ACC112 (cell line): ENCODE measurements around the gene POLR2F.

Source experiments
- H2AFZ ChIP-seq: fragments of 200-600 bp; sonication (generic); one replicate; pipeline ENCODE4 v1.6.0; 2017; ENCODE audit warnings: antibody characterized with exemption, low read length; ENCODE audit not compliant: unreplicated experiment
- H3K27ac ChIP-seq: fragments of 200-600 bp; sonication (generic); 2 replicates; pipeline ENCODE4 v1.5.1; 2014; ENCODE audit warnings: low read depth, mild to moderate bottlenecking, antibody characterized with exemption, low read length, moderate library complexity
- H3K27me3 ChIP-seq: fragments of 200-600 bp; sonication (generic); 2 replicates; pipeline ENCODE4 v1.6.1; 2014; ENCODE audit warnings: mild to moderate bottlenecking, antibody characterized with exemption, low read length, moderate library complexity, mixed read lengths; ENCODE audit not compliant: insufficient read depth
- H3K36me3 ChIP-seq: fragments of 200-600 bp; sonication (generic); 2 replicates; pipeline ENCODE4 v1.6.1; 2016; ENCODE audit warnings: mild to moderate bottlenecking, antibody characterized with exemption, low read length, moderate library complexity, mixed read lengths; ENCODE audit not compliant: insufficient read depth
- H3K4me1 ChIP-seq: fragments of 200-600 bp; sonication (generic); one replicate; pipeline ENCODE4 v1.6.1; 2016; ENCODE audit warnings: low read length, mixed read lengths; ENCODE audit not compliant: insufficient read depth, unreplicated experiment, control insufficient read depth
- H3K4me3 ChIP-seq: fragments of 200-600 bp; sonication (generic); 2 replicates; pipeline ENCODE4 v1.5.1; 2014; ENCODE audit warnings: mild to moderate bottlenecking, low read depth, low read length
- H3K79me2 ChIP-seq: fragments of 200-600 bp; sonication (generic); one replicate; pipeline ENCODE4 v1.6.0; 2016; ENCODE audit warnings: low read length; ENCODE audit not compliant: control insufficient read depth, unreplicated experiment, insufficient read depth

Gene POLR2F

DNA sequence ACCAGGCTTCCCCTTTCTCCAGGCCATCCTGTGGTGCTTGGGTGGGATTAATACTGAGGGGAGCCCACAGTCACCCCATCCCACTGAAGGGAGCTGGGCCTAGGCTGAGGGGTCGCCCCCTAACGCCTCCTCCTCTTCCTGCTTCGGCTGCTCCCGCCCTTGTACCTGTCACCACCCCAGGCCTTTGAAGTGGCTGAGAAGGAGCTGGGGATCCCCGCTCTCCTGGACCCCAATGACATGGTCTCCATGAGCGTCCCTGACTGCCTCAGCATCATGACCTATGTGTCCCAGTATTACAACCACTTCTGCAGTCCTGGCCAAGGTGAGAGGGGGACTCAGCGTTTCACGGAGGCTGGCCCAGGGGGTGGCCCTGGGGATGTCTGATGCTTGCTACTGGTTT, 41.3 kb upstream of the POLR2F start:
- H3K27me3 ChIP-seq, result no peaks in the 10 kb centered on the region
- H2AFZ ChIP-seq, result no peak overlapping the region
- peaks cover 26% of the 10 kb centered on the region for H3K79me2 ChIP-seq
- H3K27ac ChIP-seq, result no peak overlapping the region
- H3K4me1 ChIP-seq, result peaks cover 6% of the 10 kb centered on the region
- no peak overlapping the region for H3K4me3 ChIP-seq
- no peaks in the 10 kb centered on the region for H3K36me3 ChIP-seq

GRCh38 chr22:37913233-37913721, 40.2 kb upstream of the POLR2F start:
- Histone ChIP-seq H3K27me3 (no peaks in the 10 kb centered on the region), H3K27ac (no peak overlapping the region), H3K4me3 (no peak overlapping the region), H3K79me2 (peaks cover 16% of the 10 kb centered on the region), H3K4me1 (no peaks in the 10 kb centered on the region), H2AFZ (no peak overlapping the region), H3K36me3 (no peaks in the 10 kb centered on the region)

- Histone ChIP-seq H3K27me3 (no peaks in the 10 kb centered on the region), H3K36me3 (no peaks in the 10 kb centered on the region), H3K27ac (no peak overlapping the region), H3K79me2 (no peaks in the 10 kb centered on the region), H3K4me1 (no peaks in the 10 kb centered on the region), H3K4me3 (no peak overlapping the region), H2AFZ (no peak overlapping the region)
Measured at GRCh38 chr22:37916311-37916710, 37.2 kb upstream of the POLR2F start.

DNA sequence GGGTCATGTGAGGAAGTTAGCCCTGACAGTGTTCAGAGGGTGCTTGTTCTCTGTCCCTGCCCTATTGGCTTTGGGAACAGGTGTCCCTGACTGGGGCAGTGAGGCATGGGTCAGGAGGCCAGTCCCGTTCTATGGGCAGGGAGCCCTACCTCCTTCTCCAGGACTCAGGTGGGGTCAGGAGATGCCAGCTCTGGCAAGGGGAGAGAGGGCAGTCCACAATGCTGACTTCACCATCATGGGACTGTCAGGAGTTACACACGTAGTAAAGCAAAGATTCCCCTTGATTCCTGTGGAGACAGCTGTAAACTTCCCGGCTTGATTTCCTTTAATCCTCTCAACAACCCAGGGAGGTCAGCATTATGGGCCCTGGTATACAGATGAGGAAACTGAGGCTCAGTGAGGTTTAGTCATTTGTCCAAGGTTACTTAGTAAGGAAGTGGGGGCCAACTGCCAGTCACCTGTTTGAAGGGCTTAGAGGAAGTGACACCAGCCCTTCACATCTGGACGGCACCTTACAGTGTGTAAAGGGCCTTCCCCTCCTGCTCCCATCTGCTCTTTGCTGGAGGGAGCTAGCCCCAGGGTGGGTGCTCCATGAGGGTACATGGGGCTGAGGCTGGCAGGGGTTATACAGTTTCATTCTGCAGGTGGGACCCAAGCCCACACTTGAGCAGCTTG, 35.5 kb upstream of the POLR2F start:
- H3K4me1 ChIP-seq, result no peaks in the 10 kb centered on the region
- no peaks in the 10 kb centered on the region for H3K79me2 ChIP-seq

DNA sequence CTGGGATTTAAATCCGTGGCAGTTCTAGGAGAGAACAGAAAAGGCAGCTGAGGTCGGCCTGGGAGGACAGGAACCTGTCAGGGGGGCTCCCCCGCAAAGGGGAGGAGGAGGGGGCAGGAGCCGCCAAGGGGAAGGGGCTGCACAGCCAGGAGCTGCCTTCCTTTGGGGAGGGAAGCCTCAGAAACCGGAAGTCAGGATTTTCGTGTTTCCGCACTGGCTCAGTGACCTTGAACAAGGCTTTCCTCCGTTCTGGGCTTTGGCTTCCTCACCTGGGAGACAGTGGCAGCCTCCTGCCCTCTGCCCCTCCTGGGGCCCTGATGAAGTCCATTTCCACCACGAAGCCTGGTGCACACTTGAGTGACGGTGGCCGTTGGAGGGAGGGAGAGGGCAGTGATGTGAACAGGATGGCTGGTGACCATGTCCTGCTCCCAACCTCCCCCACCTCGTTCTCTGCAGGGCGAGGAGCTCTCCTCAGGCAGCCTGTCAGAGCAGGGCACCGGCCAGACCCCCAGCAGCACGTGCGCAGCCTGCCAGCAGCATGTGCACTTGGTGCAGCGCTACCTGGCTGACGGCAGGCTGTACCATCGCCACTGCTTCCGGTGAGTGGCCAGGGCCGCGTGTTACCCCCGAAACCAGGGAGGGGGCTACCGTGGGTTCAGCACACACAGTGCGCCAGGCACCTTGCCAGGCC, 34.8 kb upstream of the POLR2F start:
- Histone ChIP-seq H3K27me3 (no peaks in the 10 kb centered on the region), H3K27ac (no peak overlapping the region), H3K79me2 (no peaks in the 10 kb centered on the region), H2AFZ (no peak overlapping the region), H3K36me3 (no peaks in the 10 kb centered on the region), H3K4me3 (no peak overlapping the region), H3K4me1 (no peaks in the 10 kb centered on the region)

More for the DNA sequence above, 35.5 kb upstream of the POLR2F start:
- Histone ChIP-seq H3K27me3 (no peaks in the 10 kb centered on the region), H3K36me3 (no peaks in the 10 kb centered on the region), H3K4me3 (no peak overlapping the region), H2AFZ (no peak overlapping the region), H3K27ac (no peak overlapping the region)

GRCh38 chr22:37920126-37920525, 33.4 kb upstream of the POLR2F start:
- Histone ChIP-seq H3K4me3 (no peak overlapping the region), H3K79me2 (no peaks in the 10 kb centered on the region), H2AFZ (no peak overlapping the region), H3K36me3 (no peaks in the 10 kb centered on the region), H3K4me1 (no peaks in the 10 kb centered on the region), H3K27ac (no peak overlapping the region), H3K27me3 (no peaks in the 10 kb centered on the region)

DNA sequence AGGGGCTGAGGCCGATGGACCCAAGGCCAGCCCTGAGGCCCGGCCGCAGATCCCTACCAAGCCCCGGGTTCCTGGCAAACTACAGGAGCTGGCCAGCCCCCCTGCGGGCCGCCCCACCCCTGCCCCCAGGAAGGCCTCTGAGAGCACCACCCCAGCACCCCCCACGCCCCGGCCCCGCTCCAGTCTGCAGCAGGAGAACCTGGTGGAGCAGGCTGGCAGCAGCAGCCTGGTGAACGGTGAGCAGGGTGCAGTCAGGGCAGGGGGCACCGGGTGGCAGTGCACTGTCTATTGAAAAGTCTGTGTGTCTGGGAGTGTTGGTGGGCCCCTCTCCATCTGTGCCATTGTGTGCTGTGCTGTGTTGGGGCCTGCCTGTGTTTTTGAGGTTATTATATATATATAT, 31.3 kb upstream of the POLR2F start:
- Histone ChIP-seq H3K4me1 (no peaks in the 10 kb centered on the region), H3K27ac (no peak overlapping the region), H3K36me3 (no peaks in the 10 kb centered on the region), H3K79me2 (no peaks in the 10 kb centered on the region), H3K4me3 (no peak overlapping the region), H2AFZ (no peak overlapping the region), H3K27me3 (no peaks in the 10 kb centered on the region)

GRCh38 chr22:37923927-37924326, 29.6 kb upstream of the POLR2F start:
- H3K27me3 ChIP-seq, result no peaks in the 10 kb centered on the region
- H2AFZ ChIP-seq, result no peak overlapping the region
- H3K27ac ChIP-seq, result no peak overlapping the region
- H3K36me3 ChIP-seq, result no peaks in the 10 kb centered on the region
- H3K4me1 ChIP-seq, result no peaks in the 10 kb centered on the region
- no peak overlapping the region for H3K4me3 ChIP-seq
- H3K79me2 ChIP-seq, result no peaks in the 10 kb centered on the region

DNA sequence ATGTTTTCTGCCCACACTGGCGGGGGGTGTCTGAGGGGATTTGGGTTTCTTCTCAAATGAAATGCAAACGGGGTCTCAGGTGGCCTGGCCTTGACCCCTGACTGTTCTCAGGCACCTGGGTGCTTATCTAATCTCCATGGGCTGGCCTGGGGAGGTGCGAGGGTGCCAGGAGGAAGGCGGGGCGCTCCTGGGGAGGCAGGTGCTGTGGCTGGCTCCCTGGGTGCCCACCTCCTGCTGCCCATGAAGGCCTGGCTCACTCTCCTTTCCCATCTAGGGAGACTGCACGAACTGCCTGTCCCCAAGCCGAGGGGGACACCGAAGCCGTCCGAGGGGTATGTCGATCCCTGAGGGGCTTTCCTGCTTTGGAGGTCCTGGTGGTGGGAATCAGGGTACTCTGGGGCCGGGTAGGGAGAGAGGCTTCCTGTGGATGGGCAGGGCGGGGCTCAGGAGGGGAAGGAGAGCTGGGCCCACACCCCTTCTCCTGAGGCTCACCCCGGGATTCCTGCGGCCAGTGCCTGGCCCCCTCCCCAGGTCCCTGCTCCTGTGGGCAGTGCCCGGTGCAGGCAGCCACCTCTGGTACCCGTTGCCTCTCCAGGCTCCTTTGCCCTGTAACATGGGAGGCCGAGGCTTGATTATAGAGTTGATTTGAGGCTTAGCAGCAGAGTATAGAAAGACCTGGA, 29.0 kb upstream of the POLR2F start:
- Histone ChIP-seq H3K36me3 (no peaks in the 10 kb centered on the region), H3K4me1 (no peaks in the 10 kb centered on the region), H3K27me3 (no peaks in the 10 kb centered on the region), H3K27ac (no peak overlapping the region), H3K79me2 (no peaks in the 10 kb centered on the region), H3K4me3 (no peak overlapping the region), H2AFZ (no peak overlapping the region)

DNA sequence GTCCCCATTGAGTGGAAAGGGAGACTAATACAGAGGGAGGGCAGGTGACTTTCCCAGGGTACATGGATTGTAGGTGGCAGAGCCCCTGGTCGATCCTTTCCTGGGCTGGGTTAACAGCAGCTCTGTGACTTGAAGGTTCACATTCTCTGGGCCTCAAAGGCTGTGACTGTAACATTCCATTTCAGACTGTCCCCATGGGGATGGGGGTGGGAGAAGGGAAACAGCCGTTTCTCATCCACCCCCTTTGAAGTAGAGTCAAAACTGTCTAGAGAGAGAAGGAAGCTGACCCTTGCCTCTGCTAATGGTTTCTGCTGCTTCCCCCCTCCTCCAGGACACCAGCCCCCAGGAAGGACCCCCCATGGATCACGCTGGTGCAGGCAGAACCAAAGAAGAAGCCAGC, 28.2 kb upstream of the POLR2F start:
- no peaks in the 10 kb centered on the region for H3K79me2 ChIP-seq
- H3K4me3 ChIP-seq, result no peak overlapping the region
- no peak overlapping the region for H2AFZ ChIP-seq
- no peaks in the 10 kb centered on the region for H3K27me3 ChIP-seq
- no peak overlapping the region for H3K27ac ChIP-seq
- no peaks in the 10 kb centered on the region for H3K36me3 ChIP-seq
- peaks cover 1% of the 10 kb centered on the region for H3K4me1 ChIP-seq
